GM12875 (cell line): ENCODE results near the gene IGF2BP2.

Experiments used
- H3K4me3 ChIP-seq: one replicate; pipeline ENCODE4 v1.5.1; 2011; ENCODE audit warnings: low read depth, low read length, control low read depth
- TF ChIP-seq, protein P1 (sequence below): IDR thresholded peaks from 2 replicates; pipeline ENCODE4 v1.5.1; 2011; ENCODE audit warnings: low read depth, mild to moderate bottlenecking, control low read depth, inconsistent platforms, low read length, moderate library complexity, borderline replicate concordance; ENCODE audit not compliant: insufficient read depth

The IGF2BP2 gene

GRCh38 chr3:185655426-185656320 lies 169.2 kb downstream of the IGF2BP2 start:
- TF ChIP-seq, protein P1, sequence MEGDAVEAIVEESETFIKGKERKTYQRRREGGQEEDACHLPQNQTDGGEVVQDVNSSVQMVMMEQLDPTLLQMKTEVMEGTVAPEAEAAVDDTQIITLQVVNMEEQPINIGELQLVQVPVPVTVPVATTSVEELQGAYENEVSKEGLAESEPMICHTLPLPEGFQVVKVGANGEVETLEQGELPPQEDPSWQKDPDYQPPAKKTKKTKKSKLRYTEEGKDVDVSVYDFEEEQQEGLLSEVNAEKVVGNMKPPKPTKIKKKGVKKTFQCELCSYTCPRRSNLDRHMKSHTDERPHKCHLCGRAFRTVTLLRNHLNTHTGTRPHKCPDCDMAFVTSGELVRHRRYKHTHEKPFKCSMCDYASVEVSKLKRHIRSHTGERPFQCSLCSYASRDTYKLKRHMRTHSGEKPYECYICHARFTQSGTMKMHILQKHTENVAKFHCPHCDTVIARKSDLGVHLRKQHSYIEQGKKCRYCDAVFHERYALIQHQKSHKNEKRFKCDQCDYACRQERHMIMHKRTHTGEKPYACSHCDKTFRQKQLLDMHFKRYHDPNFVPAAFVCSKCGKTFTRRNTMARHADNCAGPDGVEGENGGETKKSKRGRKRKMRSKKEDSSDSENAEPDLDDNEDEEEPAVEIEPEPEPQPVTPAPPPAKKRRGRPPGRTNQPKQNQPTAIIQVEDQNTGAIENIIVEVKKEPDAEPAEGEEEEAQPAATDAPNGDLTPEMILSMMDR, result no peak
- no peak overlapping the region for H3K4me3 ChIP-seq

DNA sequence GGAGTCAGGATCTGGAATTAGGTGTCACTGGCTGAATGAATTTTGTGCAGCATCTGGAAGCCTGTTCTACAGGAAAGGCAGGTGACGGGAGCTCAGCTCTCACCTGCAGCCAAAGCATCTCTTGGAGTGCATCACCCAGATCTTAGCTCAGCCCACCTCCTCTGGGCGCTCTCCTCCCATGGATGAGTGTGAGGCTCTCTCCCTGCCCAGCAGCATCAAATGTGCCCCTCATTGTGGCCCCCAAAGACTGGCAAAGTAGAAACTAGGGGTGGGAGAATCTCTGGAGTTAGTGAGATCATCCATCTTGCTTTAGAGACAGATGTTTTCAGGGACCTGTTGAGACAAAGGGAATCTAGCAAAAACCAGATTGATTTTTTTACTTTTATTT lies 170.1 kb downstream of the IGF2BP2 start:
- TF ChIP-seq, protein P1, result no peak
- no peak overlapping the region for H3K4me3 ChIP-seq

DNA sequence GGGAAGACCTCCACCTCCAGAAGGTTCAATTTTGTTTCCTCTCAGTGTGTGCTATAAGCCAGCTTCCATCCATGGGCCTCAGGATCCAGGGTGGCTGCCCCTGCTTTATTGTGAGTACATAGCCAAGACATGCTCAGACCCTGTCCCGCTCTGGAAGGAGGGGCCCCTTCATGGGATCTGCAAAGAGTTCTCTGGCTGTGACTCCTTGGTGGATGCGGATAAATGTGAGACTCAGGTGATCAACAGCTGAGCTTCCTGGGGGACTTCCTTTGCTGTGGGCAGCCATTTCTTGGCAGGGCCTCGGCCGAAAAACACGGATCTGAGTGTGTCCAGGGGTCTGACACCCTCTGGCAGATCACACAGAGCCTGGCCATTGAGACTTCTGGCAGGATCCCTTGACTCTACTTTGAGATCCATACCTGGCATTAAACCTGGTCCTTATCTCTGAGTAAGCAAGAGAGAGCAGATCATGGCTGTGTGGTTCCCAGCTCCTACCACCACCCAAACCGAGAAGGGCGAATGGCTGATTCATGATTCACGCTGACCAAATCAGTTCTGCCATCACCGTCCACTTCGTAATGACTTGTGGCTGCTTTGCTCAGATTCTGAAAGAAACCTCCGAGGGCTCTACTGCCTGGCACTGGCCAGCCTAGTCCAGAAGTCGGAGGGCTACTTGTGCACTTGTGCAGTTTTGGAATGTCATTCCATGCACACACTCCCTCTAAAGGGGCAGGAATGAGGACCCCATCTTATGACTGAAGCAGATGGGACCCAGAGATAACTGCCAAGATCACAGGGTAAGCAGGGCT lies 170.7 kb downstream of the IGF2BP2 start:
- TF ChIP-seq, protein P1, result no peak
- no peak overlapping the region for H3K4me3 ChIP-seq

- no peak overlapping the region for H3K4me3 ChIP-seq
- TF ChIP-seq, protein P1, result no peak
Observed at GRCh38 chr3:185651971-185652370, 172.9 kb downstream of the IGF2BP2 start.

DNA sequence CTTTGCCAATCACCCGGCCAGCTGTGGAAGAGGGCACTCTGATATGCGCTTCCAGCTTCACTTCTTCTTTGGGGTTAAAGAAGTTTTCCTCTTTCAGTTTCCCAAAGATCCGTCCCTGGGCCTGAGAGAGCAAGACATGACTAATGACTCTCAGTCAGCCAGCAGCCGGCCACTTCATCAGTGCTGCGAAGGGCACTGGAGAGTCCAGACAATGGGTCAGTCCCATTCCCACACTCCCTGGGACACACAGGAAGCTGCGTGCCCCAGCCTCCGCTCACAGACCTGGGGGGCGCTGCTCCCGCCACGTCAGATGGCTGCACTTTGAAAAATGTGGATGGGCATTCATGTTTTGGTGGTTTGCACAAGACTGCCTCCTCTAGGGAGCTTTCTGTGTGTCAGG lies 175.4 kb downstream of the IGF2BP2 start:
- TF ChIP-seq, protein P1, result no peak

GRCh38 chr3:185648396-185648795 lies 176.4 kb downstream of the IGF2BP2 start:
- no peak overlapping the region for H3K4me3 ChIP-seq
- TF ChIP-seq, protein P1, result no peak

More for the DNA sequence above, 175.4 kb downstream of the IGF2BP2 start:
- no peak overlapping the region for H3K4me3 ChIP-seq
